HCT116 (cell line): ENCODE measurements around the gene MXRA8. TPM values are rescaled to one million over a fixed set of nuclear protein-coding genes. Genes with fewer than 3 reads are reported as not detected.
A peak's percentile ranks its signal among the peaks of the same experiment; 100 is the strongest.

Source experiments
- ATAC-seq: fragments of 200-7000 bp; cut with Tn5 transposase; 2 replicates; pipeline ENCODE4 v1.9.1; 2020; ENCODE audit warnings: mild to moderate bottlenecking, moderate library complexity
- BruUV-seq: library from RNA; stranded (reverse); fragments of 400-500 nt; replicated peaks from 2 replicates; lab custom pipeline; 2021; lab: Mats Ljungman, UMichigan
- CTCF ChIA-PET: fragments of 300-600 bp; sonication (Branson Sonifier 250); formaldehyde crosslinking; loops from one replicate; lab custom pipeline; 2021; ENCODE audit warnings: antibody characterized with exemption; lab: Charles Lee
- POLR2A ChIA-PET: fragments of 300-600, 350-600 bp; sonication (Branson Sonifier 250); formaldehyde crosslinking; loops from one replicate; lab custom pipeline; 2021; ENCODE audit warnings: antibody characterized with exemption; lab: Charles Lee
- RAD21 ChIA-PET, 2 experiments: fragments of 300-600 bp; sonication (Branson Sonifier 250); formaldehyde crosslinking; loops; one replicate each; lab custom pipeline; 2023; ENCODE audit warnings: low total read pairs in 2 of 2; ENCODE audit not compliant: uncharacterized antibody in 2 of 2, unreplicated experiment in 2 of 2, low non-redundant PET in 1 of 2; lab: Charles Lee
- DNase-seq: peaks from one replicate; pipeline ENCODE4 v3.0.0-alpha.2; 2010; ENCODE audit warnings: low read depth, low spot score
- H2AFZ ChIP-seq: fragments of 200-600 bp; shearing (Covaris generic), sonication (generic); 2 replicates; pipeline ENCODE4 v1.6.1; 2017; ENCODE audit warnings: low read depth, mixed run types, mixed read lengths, antibody characterized with exemption, low read length; ENCODE audit not compliant: poor library complexity, severe bottlenecking
- H3K27ac ChIP-seq: 2 replicates; pipeline ENCODE4 v1.5.1; 2012; ENCODE audit warnings: low read depth, low read length
- H3K27me3 ChIP-seq: fragments of 200-600 bp; sonication (generic); 2 replicates; pipeline ENCODE4 v1.6.1; 2016; ENCODE audit warnings: mixed run types, low read length, mixed read lengths; ENCODE audit not compliant: insufficient read depth
- H3K36me3 ChIP-seq, 2 experiments: fragments of 200-500 bp in 1 of 2; fragments of 200-600 bp in 1 of 2; sonication (Bioruptor generic) in 1 of 2; sonication (generic) in 1 of 2; 2 replicates each; pipeline versions ENCODE4 v1.5.1 to v1.6.1; 2014 to 2016; ENCODE audit warnings: low read length in 2 of 2, inconsistent platforms in 1 of 2, mixed read lengths in 1 of 2, mixed run types in 1 of 2; ENCODE audit not compliant: insufficient read depth in 2 of 2, control insufficient read depth in 1 of 2
- H3K4me1 ChIP-seq, 2 experiments: fragments of 200-600 bp in 1 of 2; sonication (generic) in 1 of 2; 2 replicates each; pipeline versions ENCODE4 v1.5.1 to v1.6.1; 2012 to 2017; ENCODE audit warnings: low read length in 2 of 2, inconsistent platforms in 1 of 2, mild to moderate bottlenecking in 1 of 2, mixed read lengths in 1 of 2, mixed run types in 1 of 2, moderate library complexity in 1 of 2; ENCODE audit not compliant: insufficient read depth in 2 of 2, control insufficient read depth in 1 of 2
- H3K4me2 ChIP-seq: fragments of 200-600 bp; sonication (generic); 2 replicates; pipeline ENCODE4 v1.6.1; 2017; ENCODE audit warnings: mixed run types, low read length, mixed read lengths
- H3K4me3 ChIP-seq, 2 experiments: fragments of 200-600 bp in 1 of 2; sonication (generic) in 1 of 2; replicated peaks in 1 of 2; 2 replicates each; pipeline ENCODE4 v1.5.1; 2011 to 2016; ENCODE audit warnings: low read length in 2 of 2, control low read depth in 1 of 2, low read depth in 1 of 2, mild to moderate bottlenecking in 1 of 2, mixed read lengths in 1 of 2, mixed run types in 1 of 2
- H3K79me2 ChIP-seq: fragments of 200-600 bp; sonication (generic); 2 replicates; pipeline ENCODE4 v1.6.1; 2017; ENCODE audit warnings: mild to moderate bottlenecking, mixed run types, low read length, moderate library complexity, mixed read lengths; ENCODE audit not compliant: insufficient read depth
- H3K9ac ChIP-seq: fragments of 200-600 bp; sonication (generic); 2 replicates; pipeline ENCODE4 v1.6.1; 2016; ENCODE audit warnings: low read length, mixed read lengths
- H3K9me2 ChIP-seq: fragments of 200-600 bp; sonication (generic), shearing (Covaris generic); 2 replicates; pipeline ENCODE4 v1.6.1; 2017; ENCODE audit warnings: mixed run types, mild to moderate bottlenecking, moderate library complexity; ENCODE audit not compliant: insufficient read depth
- H3K9me3 ChIP-seq, 2 experiments: fragments of 200-500 bp in 1 of 2; fragments of 200-600 bp in 1 of 2; sonication (Bioruptor generic) in 1 of 2; sonication (generic) in 1 of 2; 2 replicates each; pipeline ENCODE4 v1.6.1; 2014 to 2017; ENCODE audit warnings: low read length in 2 of 2, mixed read lengths in 2 of 2, inconsistent platforms in 1 of 2, low read depth in 1 of 2, mild to moderate bottlenecking in 1 of 2, mixed run types in 1 of 2, moderate library complexity in 1 of 2; ENCODE audit not compliant: control insufficient read depth in 1 of 2, insufficient read depth in 1 of 2
- H4K20me1 ChIP-seq: fragments of 200-600 bp; sonication (generic), shearing (Covaris generic); 2 replicates; pipeline ENCODE4 v1.6.1; 2017; ENCODE audit warnings: mixed run types, mild to moderate bottlenecking, moderate library complexity; ENCODE audit not compliant: insufficient read depth
- ATF3 ChIP-seq: IDR thresholded peaks from 2 replicates; pipeline ENCODE4 v1.6.1; 2012
- CBX3 ChIP-seq: IDR thresholded peaks from 2 replicates; pipeline ENCODE4 v1.6.1; 2012; ENCODE audit warnings: low read depth
- EGR1 ChIP-seq: IDR thresholded peaks from 2 replicates; pipeline ENCODE4 v1.6.1; 2012; ENCODE audit warnings: low read depth
- ELF1 ChIP-seq: IDR thresholded peaks from 2 replicates; pipeline ENCODE4 v1.6.1; 2012; ENCODE audit warnings: low read depth, borderline replicate concordance
- EZH2 ChIP-seq: fragments of 200-600 bp; sonication (generic); IDR thresholded peaks from 2 replicates; pipeline ENCODE4 v1.6.1; 2017; ENCODE audit warnings: antibody characterized with exemption, mixed run types
- FOSL1 ChIP-seq: IDR thresholded peaks from 2 replicates; pipeline ENCODE4 v1.6.1; 2012; ENCODE audit warnings: low read depth
- MAX ChIP-seq: IDR thresholded peaks from 2 replicates; pipeline ENCODE4 v1.6.1; 2012
- POLR2A ChIP-seq: IDR thresholded peaks from 2 replicates; pipeline ENCODE4 v1.7.0; 2011; ENCODE audit warnings: borderline replicate concordance; ENCODE audit not compliant: insufficient read depth, insufficient read length; ENCODE audit errors: extremely low read depth
- POLR2AphosphoS5 ChIP-seq: IDR thresholded peaks from 2 replicates; pipeline ENCODE4 v1.6.1; 2011; ENCODE audit warnings: mild to moderate bottlenecking, low read depth, low read length, moderate library complexity
- RAD21 ChIP-seq: IDR thresholded peaks from 2 replicates; pipeline ENCODE4 v1.6.1; 2012; ENCODE audit warnings: low read depth, mild to moderate bottlenecking
- REST ChIP-seq: IDR thresholded peaks from 2 replicates; pipeline ENCODE4 v1.6.1; 2012; ENCODE audit warnings: low read depth
- SP1 ChIP-seq: IDR thresholded peaks from 2 replicates; pipeline ENCODE4 v1.6.1; 2012; ENCODE audit warnings: low read depth
- SRF ChIP-seq: IDR thresholded peaks from 2 replicates; pipeline ENCODE4 v1.6.1; 2012; ENCODE audit warnings: low read depth
- TCF7L2 ChIP-seq: IDR thresholded peaks from 2 replicates; pipeline ENCODE4 v1.7.0; 2011; ENCODE audit warnings: borderline replicate concordance, inconsistent platforms; ENCODE audit not compliant: insufficient read depth, insufficient read length; ENCODE audit errors: extremely low read depth
- YY1 ChIP-seq: IDR thresholded peaks from 2 replicates; pipeline ENCODE4 v1.6.1; 2011; ENCODE audit warnings: low read length, low read depth, moderate library complexity, mild to moderate bottlenecking; ENCODE audit not compliant: insufficient replicate concordance; ENCODE audit errors: extremely low read depth
- ZFX ChIP-seq: fragments of 450-650 bp; IDR thresholded peaks from 2 replicates; pipeline ENCODE4 v1.6.1; 2017
- ZNF274 ChIP-seq: fragments of 200-500 bp; sonication (Bioruptor generic); IDR thresholded peaks from 2 replicates; pipeline ENCODE4 v1.6.1; 2014; ENCODE audit warnings: mild to moderate bottlenecking, low read depth, low read length, inconsistent platforms
- intact Hi-C: fragments of 100-400 bp; cut with micrococcal nuclease; formaldehyde crosslinking; loops from 2 replicates; pipeline ENCODE4 v1.10.0; 2022
- total RNA-seq: library from RNA; stranded (reverse); gene quantifications from one replicate; pipeline ENCODE4 v1.2.1, GENCODE V29; 2021; ENCODE audit not compliant: unreplicated experiment
- TF ChIP-seq, protein P1 (sequence below): IDR thresholded peaks from 2 replicates; pipeline ENCODE4 v1.6.1; 2011; ENCODE audit warnings: mild to moderate bottlenecking, low read length, moderate library complexity; ENCODE audit not compliant: insufficient replicate concordance; ENCODE audit errors: extremely low read depth

MXRA8 gene
- total RNA-seq, 1 experiment from 2014 or later, result 0.74 TPM

GRCh38 chr1:1338278-1338677 is 20.1 kb downstream of the MXRA8 start:
- H3K9me3 ChIP-seq, result no peaks in the 10 kb centered on the region
- intact Hi-C loops, result no loop called here
- no peak overlapping the region for H3K9ac ChIP-seq
- no peak for DNase-seq
- H3K9me2 ChIP-seq, result no peaks in the 10 kb centered on the region
- TF ChIP-seq CBX3 (no peak), REST (no peak), ATF3 (no peak), TCF7L2 (no peak), SP1 (no peak), EZH2 (no peak), ELF1 (no peak), RAD21 (no peak), ZNF274 (no peak), ZFX (no peak), MAX (no peak), EGR1 (no peak), FOSL1 (no peak), POLR2A (no peak), POLR2AphosphoS5 (no peak), SRF (no peak), YY1 (no peak)
- TF ChIP-seq, protein P1, sequence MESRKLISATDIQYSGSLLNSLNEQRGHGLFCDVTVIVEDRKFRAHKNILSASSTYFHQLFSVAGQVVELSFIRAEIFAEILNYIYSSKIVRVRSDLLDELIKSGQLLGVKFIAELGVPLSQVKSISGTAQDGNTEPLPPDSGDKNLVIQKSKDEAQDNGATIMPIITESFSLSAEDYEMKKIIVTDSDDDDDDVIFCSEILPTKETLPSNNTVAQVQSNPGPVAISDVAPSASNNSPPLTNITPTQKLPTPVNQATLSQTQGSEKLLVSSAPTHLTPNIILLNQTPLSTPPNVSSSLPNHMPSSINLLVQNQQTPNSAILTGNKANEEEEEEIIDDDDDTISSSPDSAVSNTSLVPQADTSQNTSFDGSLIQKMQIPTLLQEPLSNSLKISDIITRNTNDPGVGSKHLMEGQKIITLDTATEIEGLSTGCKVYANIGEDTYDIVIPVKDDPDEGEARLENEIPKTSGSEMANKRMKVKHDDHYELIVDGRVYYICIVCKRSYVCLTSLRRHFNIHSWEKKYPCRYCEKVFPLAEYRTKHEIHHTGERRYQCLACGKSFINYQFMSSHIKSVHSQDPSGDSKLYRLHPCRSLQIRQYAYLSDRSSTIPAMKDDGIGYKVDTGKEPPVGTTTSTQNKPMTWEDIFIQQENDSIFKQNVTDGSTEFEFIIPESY, result no peak
- H3K4me3 ChIP-seq, result no peak overlapping the region
- peaks cover 7 to 40% of the 10 kb centered on the region in 2 experiments; a peak in 3 of 4 replicates for H3K36me3 ChIP-seq
- H3K4me2 ChIP-seq, result 0 out of 2 replicates have a peak overlapping the region, but pooled peaks have one; percentile 12
- H3K27ac ChIP-seq, result no peak overlapping the region; the same call in 1 of the 2 replicates
- RAD21 ChIA-PET, result no interaction called here
- H2AFZ ChIP-seq, result no peak overlapping the region
- peaks cover 1 to 33% of the 10 kb centered on the region in 2 experiments for H3K4me1 ChIP-seq
- no TSS peak for BruUV-seq
- peaks cover 4% of the 10 kb centered on the region; the same call in 1 of the 2 replicates for H4K20me1 ChIP-seq
- CTCF ChIA-PET, result no interaction called here
- H3K27me3 ChIP-seq, result no peaks in the 10 kb centered on the region
- H3K79me2 ChIP-seq, result peaks cover 36% of the 10 kb centered on the region
- POLR2A ChIA-PET, result interaction anchor here (0.6 to 1.4 kb wide), 3 partner anchors 10 to 56 kb away, joined by 3 to 4 read pairs (median 4); no protein-coding TSS in a partner anchor
- ATAC-seq, result no peak
